Activated T-helper 2 cell treated with anti-CD3 and anti-CD28 coated beads, Interferon-gamma antibody, Interleukin-2, Interleukin-4, amounts not matched to agents 10 μg/mL and 5 μg/mL and 100 μg/mL, durations not matched to agents 14 hours and 24 hours and 36 hours (primary cell): ENCODE data around the gene ZNF319. TPM values are rescaled to one million over a fixed set of nuclear protein-coding genes. Genes with fewer than 3 reads are reported as not detected.
A peak's percentile ranks its signal among the peaks of the same experiment; 100 is the strongest.

Source experiments
- DNase-seq: peaks from one replicate; pipeline ENCODE4 v3.0.0; 2021; ENCODE audit warnings: low spot score
- H3K27ac Mint-ChIP-seq: one replicate; pipeline ENCODE4 v1.8.0; 2021; ENCODE audit warnings: mixed read lengths
- H3K27me3 Mint-ChIP-seq: one replicate; pipeline ENCODE4 v1.8.0; 2021; ENCODE audit warnings: low read depth, mixed read lengths
- H3K36me3 Mint-ChIP-seq: one replicate; pipeline ENCODE4 v1.8.0; 2021; ENCODE audit warnings: low read depth, mixed read lengths
- H3K4me1 Mint-ChIP-seq: one replicate; pipeline ENCODE4 v1.8.0; 2021; ENCODE audit warnings: low read depth, mixed read lengths
- H3K4me3 Mint-ChIP-seq: one replicate; pipeline ENCODE4 v1.8.0; 2021; ENCODE audit warnings: low read depth, mild to moderate bottlenecking, moderate library complexity, mixed read lengths
- H3K9me3 Mint-ChIP-seq: one replicate; pipeline ENCODE4 v1.8.0; 2021; ENCODE audit warnings: mixed read lengths
- intact Hi-C: fragments of 100-400 bp; cut with micrococcal nuclease; formaldehyde crosslinking; loops from one replicate; pipeline ENCODE4 v1.15.1; 2023
- total RNA-seq: library from RNA; stranded (reverse); gene quantifications from 2 replicates; pipeline ENCODE4 v1.2.3, GENCODE V29; 2022

ZNF319 gene
- total RNA-seq, 1 donor from 2014 or later: 7.3 TPM

- DNase-seq: no peak
- H3K4me1 Mint-ChIP-seq: peaks cover 11% of the 10 kb centered on the region
These were observed 22.3 kb upstream of the ZNF319 start for GRCh38 chr16:58022601-58023371.

DNA sequence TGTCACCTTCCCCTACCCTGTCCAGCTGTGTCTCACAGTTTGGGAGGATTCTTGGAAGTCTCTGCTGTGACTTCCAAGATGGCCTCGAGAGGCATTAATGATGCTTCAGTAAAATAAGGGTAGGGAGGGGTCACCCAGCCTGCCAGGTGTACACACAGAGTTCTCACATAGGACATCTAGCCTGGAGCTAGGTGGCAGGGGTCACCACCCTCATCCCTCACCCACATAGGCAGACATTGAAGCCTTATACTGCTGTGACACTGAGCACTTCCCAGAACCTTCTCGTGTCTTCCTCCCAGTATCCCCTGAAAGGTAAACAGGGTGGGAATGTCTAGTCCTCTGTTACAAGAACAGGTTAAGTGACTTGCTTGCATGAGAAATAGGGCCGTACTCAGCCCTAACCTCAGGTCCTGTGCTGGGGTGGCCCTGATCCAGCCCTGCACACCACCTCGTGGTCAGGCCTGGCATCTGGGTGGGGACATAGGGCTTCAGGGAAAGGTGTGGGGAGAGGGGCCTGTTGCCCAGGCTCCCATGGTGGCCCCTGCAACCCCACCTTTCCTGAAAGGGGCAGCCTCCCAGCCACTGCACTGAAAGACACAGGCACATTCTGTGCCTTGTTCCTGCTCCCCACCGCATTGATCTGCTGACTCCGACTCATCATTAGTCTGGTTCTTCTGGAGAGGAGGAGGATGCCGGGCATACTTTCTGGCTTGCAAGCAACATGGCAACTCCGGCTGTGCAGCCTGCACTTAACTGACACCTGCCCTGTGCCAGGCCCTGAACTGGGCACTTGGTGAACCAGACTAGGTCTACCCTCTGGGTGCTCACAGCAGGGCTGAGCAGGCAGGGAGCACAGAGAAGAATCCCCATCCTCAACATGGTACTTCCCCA lies 21.4 kb upstream of the ZNF319 start:
- no peak for DNase-seq
- Mint-ChIP-seq H3K4me1 (peaks cover 11% of the 10 kb centered on the region), H3K9me3 (no peaks in the 10 kb centered on the region), H3K4me3 (no peak overlapping the region), H3K36me3 (no peaks in the 10 kb centered on the region), H3K27me3 (peaks cover 11% of the 10 kb centered on the region), H3K27ac (no peak overlapping the region)
- intact Hi-C loops: loop anchor here (10.0 kb wide), 2 partner anchors 173 to 283 kb away; partner anchors contain the start of gene CSNK2A2

More at GRCh38 chr16:58022601-58023371, 22.3 kb upstream of the ZNF319 start:
- intact Hi-C loops: loop anchor here (10.0 kb wide), 2 partner anchors 172 to 282 kb away; partner anchors contain the start of gene CSNK2A2
- Mint-ChIP-seq H3K9me3 (no peaks in the 10 kb centered on the region), H3K27me3 (peaks cover 11% of the 10 kb centered on the region), H3K4me3 (no peak overlapping the region), H3K36me3 (no peaks in the 10 kb centered on the region), H3K27ac (no peak overlapping the region)

DNA sequence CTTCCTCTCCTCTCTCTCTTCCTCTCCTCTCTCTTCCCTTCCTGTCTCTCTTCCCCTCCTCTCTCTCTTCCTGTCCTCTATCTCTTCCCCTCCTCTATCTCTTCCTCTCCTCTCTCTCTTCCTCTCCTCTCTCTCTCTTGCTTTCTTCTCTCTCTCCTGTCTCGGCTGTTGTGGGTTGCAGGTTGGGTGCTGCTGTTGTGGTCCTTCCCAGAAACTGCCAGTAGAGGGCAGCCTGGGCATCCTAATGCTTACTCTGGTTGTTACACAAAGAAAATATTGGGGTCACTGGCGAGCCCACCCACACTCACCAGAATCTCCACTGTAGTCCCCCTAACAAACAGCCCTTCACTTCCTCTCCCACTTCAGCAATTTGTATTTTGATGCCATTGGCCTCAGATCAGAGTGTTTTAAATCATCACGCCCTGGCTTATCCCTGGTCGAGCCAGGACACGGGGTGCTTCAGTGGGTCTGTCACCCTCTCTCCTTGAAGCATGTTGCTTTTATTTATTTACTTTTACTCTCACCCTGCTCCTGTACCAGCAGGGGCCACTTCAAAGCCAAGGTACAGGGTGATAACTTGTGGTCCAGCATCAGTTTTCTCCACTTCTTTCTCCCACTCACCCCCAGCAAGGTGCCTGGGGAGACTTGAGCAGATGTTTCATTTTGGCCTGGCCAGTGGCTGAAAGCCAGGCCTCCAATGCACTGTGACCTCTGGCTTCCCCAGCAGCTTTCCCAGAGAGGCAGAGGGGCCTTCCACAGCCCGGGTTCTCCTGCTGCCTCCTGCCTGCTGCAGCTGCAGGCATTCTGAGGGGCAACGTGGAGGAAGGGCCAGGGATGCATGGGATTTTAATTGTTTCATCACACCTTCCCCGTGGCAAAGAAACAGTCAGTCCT lies 20.4 kb upstream of the ZNF319 start:
- Mint-ChIP-seq H3K9me3 (no peaks in the 10 kb centered on the region), H3K27me3 (peaks cover 11% of the 10 kb centered on the region), H3K27ac (peak overlapping the region; percentile 26), H3K36me3 (no peaks in the 10 kb centered on the region), H3K4me3 (no peak overlapping the region), H3K4me1 (peaks cover 11% of the 10 kb centered on the region)
- DNase-seq: peak; percentile 43
- intact Hi-C loops: loop anchor here (1.0 to 10.0 kb wide), 3 partner anchors 106 to 284 kb away; partner anchors contain the start of gene CSNK2A2

- no peak for DNase-seq
- Mint-ChIP-seq H3K9me3 (no peaks in the 10 kb centered on the region), H3K4me1 (peaks cover 10% of the 10 kb centered on the region), H3K4me3 (no peak overlapping the region), H3K27ac (no peak overlapping the region), H3K36me3 (no peaks in the 10 kb centered on the region), H3K27me3 (peaks cover 10% of the 10 kb centered on the region)
- intact Hi-C loops: loop anchor here (1.0 to 10.0 kb wide), 3 partner anchors 107 to 285 kb away; partner anchors contain the start of gene CSNK2A2
These were observed 19.5 kb upstream of the ZNF319 start for GRCh38 chr16:58019866-58020538.

- peaks cover 6% of the 10 kb centered on the region for H3K4me1 Mint-ChIP-seq
- peaks cover 3% of the 10 kb centered on the region for H3K27me3 Mint-ChIP-seq
- H3K4me3 Mint-ChIP-seq: no peak overlapping the region
- H3K27ac Mint-ChIP-seq: no peak overlapping the region
- H3K9me3 Mint-ChIP-seq: no peaks in the 10 kb centered on the region
- H3K36me3 Mint-ChIP-seq: no peaks in the 10 kb centered on the region
- DNase-seq: no peak
- intact Hi-C loops: no loop called here
These were observed 18.3 kb upstream of the ZNF319 start for GRCh38 chr16:58018803-58019202.

DNA sequence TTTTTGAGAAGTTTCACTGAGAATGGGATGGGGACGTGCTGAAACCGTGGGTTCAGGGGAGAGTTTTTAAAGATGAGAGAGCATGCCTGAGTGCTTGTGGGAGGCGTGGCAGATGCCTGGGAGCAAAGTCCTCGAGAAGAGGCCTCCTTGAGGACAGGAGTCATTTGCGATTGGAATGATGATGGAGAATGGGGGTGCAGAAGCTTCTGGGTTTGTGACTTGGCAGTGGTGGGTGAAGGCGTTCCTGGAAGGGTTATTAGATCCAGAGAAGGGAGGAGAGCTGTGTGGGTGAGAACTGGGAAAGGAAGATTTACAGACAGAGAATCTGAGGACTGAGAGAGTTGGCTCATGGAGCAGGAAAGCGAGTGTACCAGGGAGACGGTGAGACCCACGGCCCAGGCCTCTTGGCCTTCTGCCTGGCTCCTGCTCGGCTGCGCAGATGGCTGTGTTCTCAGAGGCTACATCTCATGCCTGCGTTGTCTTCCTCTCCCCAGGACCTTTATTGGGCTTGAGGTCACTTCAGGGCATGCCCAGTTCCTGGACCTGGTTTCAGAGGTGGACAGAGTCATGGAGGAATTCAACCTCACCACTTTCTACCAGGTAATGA lies 16.5 kb upstream of the ZNF319 start:
- H3K36me3 Mint-ChIP-seq: no peaks in the 10 kb centered on the region
- peaks cover 4% of the 10 kb centered on the region for H3K4me1 Mint-ChIP-seq
- no peak overlapping the region for H3K27ac Mint-ChIP-seq
- H3K4me3 Mint-ChIP-seq: no peak overlapping the region
- intact Hi-C loops: no loop called here
- no peaks in the 10 kb centered on the region for H3K9me3 Mint-ChIP-seq
- no peaks in the 10 kb centered on the region for H3K27me3 Mint-ChIP-seq
- DNase-seq: no peak

GRCh38 chr16:58013201-58013956 lies 12.9 kb upstream of the ZNF319 start:
- no peak overlapping the region for H3K27ac Mint-ChIP-seq
- no peaks in the 10 kb centered on the region for H3K27me3 Mint-ChIP-seq
- no peak for DNase-seq
- peaks cover 17% of the 10 kb centered on the region for H3K36me3 Mint-ChIP-seq
- no peak overlapping the region for H3K4me3 Mint-ChIP-seq
- H3K4me1 Mint-ChIP-seq: no peaks in the 10 kb centered on the region
- H3K9me3 Mint-ChIP-seq: no peaks in the 10 kb centered on the region
- intact Hi-C loops: no loop called here

DNA sequence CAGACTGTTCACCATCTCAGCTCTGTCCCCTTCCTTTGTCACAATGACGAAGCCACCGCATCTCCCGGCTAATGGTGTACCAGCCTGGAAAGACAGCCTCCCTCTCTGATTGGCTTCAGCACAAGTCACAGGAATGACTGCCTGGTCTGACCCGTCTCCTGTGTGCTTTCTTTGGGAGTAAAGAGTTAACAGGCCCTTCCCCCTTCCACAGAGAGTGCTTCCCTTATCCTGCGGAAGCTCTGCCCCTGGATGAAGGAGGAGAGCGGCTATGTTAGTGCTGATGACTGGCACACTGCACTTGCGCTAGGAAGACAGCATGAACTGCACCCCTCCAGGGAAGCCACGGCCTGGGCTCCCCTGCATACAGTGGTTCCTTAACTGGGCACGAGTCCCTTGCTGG lies 12.0 kb upstream of the ZNF319 start:
- intact Hi-C loops: no loop called here
- Mint-ChIP-seq H3K27me3 (no peaks in the 10 kb centered on the region), H3K4me3 (no peak overlapping the region)

GRCh38 chr16:58011652-58012051 lies 11.2 kb upstream of the ZNF319 start:
- Mint-ChIP-seq H3K4me1 (no peaks in the 10 kb centered on the region), H3K36me3 (peaks cover 24% of the 10 kb centered on the region), H3K4me3 (no peak overlapping the region), H3K27me3 (no peaks in the 10 kb centered on the region), H3K27ac (no peak overlapping the region), H3K9me3 (peaks cover 5% of the 10 kb centered on the region)
- no peak for DNase-seq
- intact Hi-C loops: no loop called here

More for the DNA sequence above, 12.0 kb upstream of the ZNF319 start:
- Mint-ChIP-seq H3K9me3 (no peaks in the 10 kb centered on the region), H3K36me3 (peaks cover 17% of the 10 kb centered on the region), H3K27ac (no peak overlapping the region), H3K4me1 (no peaks in the 10 kb centered on the region)
- DNase-seq: no peak

DNA sequence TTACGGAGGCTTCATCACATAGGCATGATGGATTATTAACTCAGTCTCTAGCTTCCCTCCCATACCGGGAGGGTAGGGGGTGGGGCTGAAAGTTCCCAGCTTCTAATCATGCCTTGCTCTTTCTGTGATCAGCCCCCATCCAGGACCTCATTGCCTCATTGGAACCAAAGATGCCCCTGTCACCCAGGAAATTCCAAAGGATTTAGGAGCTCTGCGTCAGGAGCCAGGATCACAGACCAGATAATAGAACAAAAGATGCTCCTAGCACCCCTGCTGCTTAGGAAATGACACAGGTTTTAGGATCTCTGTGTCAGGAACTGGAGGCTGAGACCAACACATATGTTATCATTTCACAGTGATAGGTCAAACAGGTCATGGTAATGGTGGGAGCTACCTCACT lies 10.4 kb upstream of the ZNF319 start:
- Mint-ChIP-seq H3K9me3 (peaks cover 7% of the 10 kb centered on the region), H3K27me3 (no peaks in the 10 kb centered on the region), H3K27ac (no peak overlapping the region), H3K4me3 (no peak overlapping the region), H3K36me3 (peaks cover 30% of the 10 kb centered on the region), H3K4me1 (no peaks in the 10 kb centered on the region)
- no peak for DNase-seq
- intact Hi-C loops: no loop called here

- H3K27me3 Mint-ChIP-seq: no peaks in the 10 kb centered on the region
- H3K4me3 Mint-ChIP-seq: no peak overlapping the region
- peaks cover under 1% of the 10 kb centered on the region for H3K4me1 Mint-ChIP-seq
- H3K36me3 Mint-ChIP-seq: peaks cover 33% of the 10 kb centered on the region
- H3K27ac Mint-ChIP-seq: no peak overlapping the region
- peaks cover 7% of the 10 kb centered on the region for H3K9me3 Mint-ChIP-seq
- no peak for DNase-seq
- intact Hi-C loops: no loop called here
These were observed 9.5 kb upstream of the ZNF319 start for GRCh38 chr16:58009856-58010416.
